H1 (cell line): ENCODE data around the gene FOSL1. TPM values are rescaled to one million over a fixed set of nuclear protein-coding genes. Genes with fewer than 3 reads are reported as not detected.

ENCODE experiments used
- BCL11A ChIP-seq, 2 experiments: IDR thresholded peaks; one replicate each; pipeline ENCODE4 v1.6.1; 2011; ENCODE audit warnings: low read depth in 2 of 2, low read length in 2 of 2, mild to moderate bottlenecking in 2 of 2
- CREB1 ChIP-seq: IDR thresholded peaks from 2 replicates; pipeline ENCODE4 v1.6.1; 2012; ENCODE audit warnings: inconsistent platforms
- JUND ChIP-seq: IDR thresholded peaks from 2 replicates; pipeline ENCODE4 v1.6.1; 2011; ENCODE audit warnings: mild to moderate bottlenecking, improper control_type of control experiment, low read length
- KDM1A ChIP-seq: fragments of 200-600, 300-600 bp; sonication (generic); IDR thresholded peaks from 2 replicates; pipeline ENCODE4 v1.7.1; 2016; ENCODE audit warnings: mild to moderate bottlenecking, low read length, borderline replicate concordance
- POLR2AphosphoS5 ChIP-seq: IDR thresholded peaks from 2 replicates; pipeline ENCODE4 v1.6.1; 2011; ENCODE audit warnings: low read depth, low read length
- RAD21 ChIP-seq, 2 experiments: IDR thresholded peaks in 1 of 2; conservative IDR thresholded peaks in 1 of 2; 2 replicates each; pipeline ENCODE4 v1.6.1; 2011; ENCODE audit warnings: low read depth in 2 of 2, low read length in 2 of 2, improper control_type of control experiment in 1 of 2, inconsistent platforms in 1 of 2, mild to moderate bottlenecking in 1 of 2, moderate library complexity in 1 of 2
- SAP30 ChIP-seq: fragments of 300-600 bp; sonication (generic); IDR thresholded peaks from 2 replicates; pipeline ENCODE4 v1.7.1; 2012; ENCODE audit warnings: low read length, moderate library complexity, mild to moderate bottlenecking, inconsistent platforms; ENCODE audit not compliant: insufficient read depth, insufficient replicate concordance
- SIRT6 ChIP-seq: IDR thresholded peaks from one replicate; pipeline ENCODE4 v1.7.1; 2012; ENCODE audit warnings: low read length, inconsistent platforms
- SIX5 ChIP-seq: IDR thresholded peaks from 2 replicates; pipeline ENCODE4 v1.6.1; 2011; ENCODE audit warnings: mild to moderate bottlenecking, low read depth, low read length
- SP1 ChIP-seq: IDR thresholded peaks from 2 replicates; pipeline ENCODE4 v1.6.1; 2011; ENCODE audit warnings: low read depth, low read length
- TBP ChIP-seq: IDR thresholded peaks from 2 replicates; pipeline ENCODE4 v1.6.1; 2011; ENCODE audit warnings: low read depth, low read length, improper control_type of control experiment
- polyA plus RNA-seq, 7 experiments: library from polyadenylated mRNA; depleted of rRNA in 3 of 7; stranded (reverse) in 5 of 7; unstranded in 2 of 7; fragments of >200 nt in 5 of 7; fragments of 200-250 nt in 2 of 7; gene quantifications; 1 replicate in 5 of 7; 2 replicates in 1 of 7; 4 replicates in 1 of 7; pipeline versions ENCODE4 v1.2.1 to v1.2.3, GENCODE V29; 2011 to 2013; ENCODE audit warnings: missing spikeins in 2 of 7, mixed read lengths in 2 of 7
- total RNA-seq: library from RNA; stranded (reverse); fragmentation: NEBNext Ultra II Directional; extraction: Animal tissue kit (Norgen Biotek cat#: 25700); gene quantifications from 2 replicates; pipeline ENCODE4 v1.2.1, GENCODE V29; 2021

FOSL1 gene
- total and polyA plus RNA-seq, 2 of the 8 experiments (the other 6 are each of a cell fraction or from before 2014, with no cell fraction given) = 6.3 to 7.2 TPM

DNA sequence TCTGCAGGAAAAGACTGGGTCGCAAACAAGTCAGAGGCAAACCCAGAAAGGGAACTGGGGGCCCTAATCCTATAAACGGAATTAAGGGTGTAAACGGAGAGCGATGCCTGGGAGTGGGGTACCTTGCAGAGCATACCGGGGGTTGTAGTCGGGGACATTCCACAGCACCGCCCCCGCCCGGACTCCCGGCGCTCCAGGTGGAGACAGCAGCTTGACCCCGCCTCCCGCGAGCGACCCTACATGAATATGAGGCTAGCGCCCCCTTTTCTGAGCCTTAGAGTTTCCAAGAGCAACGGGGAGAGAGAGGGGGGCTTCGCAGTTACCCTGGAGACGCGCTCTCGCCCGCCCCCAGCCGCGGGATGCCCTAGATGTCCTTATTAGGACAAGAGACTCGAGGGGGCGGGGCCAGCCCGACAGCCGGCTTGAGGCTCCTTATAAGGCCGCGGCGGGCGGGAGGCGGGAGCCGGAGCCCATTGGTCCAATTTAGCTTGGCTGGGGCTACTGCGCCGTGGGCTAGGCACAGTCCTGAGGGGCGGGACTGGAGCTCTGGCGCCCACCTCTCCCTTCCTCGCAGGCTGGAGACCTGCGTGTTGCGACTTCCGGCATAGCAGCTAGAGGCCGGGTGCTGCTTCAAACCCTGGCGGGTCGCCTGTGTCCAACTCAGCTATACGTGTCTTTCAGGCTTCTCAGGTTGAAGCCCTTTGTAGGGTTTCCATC is 40.9 kb downstream of the FOSL1 start (continued):
- TF ChIP-seq TBP (peak; percentile 86), KDM1A (no peak), RAD21 (IDR thresholded peaks at IDR 0.05 in 1 of 2, conservative IDR thresholded peaks at IDR 0.05 in 1 of 2; ENCODE audit: low read depth in 2 of 2, low read length in 2 of 2) (peak in 1 of 2 experiments; percentile 6; a peak in 1 of 4 replicates), CREB1 (no peak; the same call in none of the 2 replicates), SIX5 (peak; percentile 14; the same call in 1 of the 2 replicates), BCL11A (IDR thresholded peaks at IDR 0.05; ENCODE audit: low read depth in 2 of 2, low read length in 2 of 2) (no peak), SP1 (peak; percentile 76), POLR2AphosphoS5 (peak; percentile 96), SAP30 (no peak), JUND (no peak), SIRT6 (no peak)
